ENCODE data around the gene KDM5A. TPM values are rescaled to one million over a fixed set of nuclear protein-coding genes. Genes with fewer than 3 reads are reported as not detected.
"Not testable (repeated sequence)": the region's sequence is repeated elsewhere in the genome, so short reads cannot be mapped to it uniquely, and the experiment has no call there.

KDM5A gene
- total RNA-seq, 4 donors from 2014 or later, result 18.1 to 43.5 (median 25.5) TPM

DNA sequence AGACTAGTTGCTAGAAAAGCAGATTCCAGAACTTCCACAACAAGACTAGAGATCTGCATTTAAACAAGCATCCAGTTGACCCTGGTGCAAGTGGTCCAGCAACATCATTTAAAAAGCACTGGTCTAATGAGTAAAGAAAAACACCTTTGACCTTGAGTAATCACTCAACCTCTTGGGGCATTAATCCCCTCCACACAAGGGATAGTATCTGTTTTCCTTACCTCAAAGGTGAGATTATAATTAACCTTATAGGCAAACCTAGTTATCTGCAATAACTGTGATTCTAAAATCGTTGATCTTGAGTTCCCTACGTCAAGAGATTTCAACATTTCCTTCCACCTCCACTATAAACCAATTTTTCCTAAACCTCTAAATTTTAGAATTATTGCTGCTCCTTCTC is 1.1 kb downstream of the KDM5A start:
- no peak for TF ChIP-seq POLR2A (IDR thresholded peaks at IDR 0.05)
- TF ChIP-seq, protein P1, sequence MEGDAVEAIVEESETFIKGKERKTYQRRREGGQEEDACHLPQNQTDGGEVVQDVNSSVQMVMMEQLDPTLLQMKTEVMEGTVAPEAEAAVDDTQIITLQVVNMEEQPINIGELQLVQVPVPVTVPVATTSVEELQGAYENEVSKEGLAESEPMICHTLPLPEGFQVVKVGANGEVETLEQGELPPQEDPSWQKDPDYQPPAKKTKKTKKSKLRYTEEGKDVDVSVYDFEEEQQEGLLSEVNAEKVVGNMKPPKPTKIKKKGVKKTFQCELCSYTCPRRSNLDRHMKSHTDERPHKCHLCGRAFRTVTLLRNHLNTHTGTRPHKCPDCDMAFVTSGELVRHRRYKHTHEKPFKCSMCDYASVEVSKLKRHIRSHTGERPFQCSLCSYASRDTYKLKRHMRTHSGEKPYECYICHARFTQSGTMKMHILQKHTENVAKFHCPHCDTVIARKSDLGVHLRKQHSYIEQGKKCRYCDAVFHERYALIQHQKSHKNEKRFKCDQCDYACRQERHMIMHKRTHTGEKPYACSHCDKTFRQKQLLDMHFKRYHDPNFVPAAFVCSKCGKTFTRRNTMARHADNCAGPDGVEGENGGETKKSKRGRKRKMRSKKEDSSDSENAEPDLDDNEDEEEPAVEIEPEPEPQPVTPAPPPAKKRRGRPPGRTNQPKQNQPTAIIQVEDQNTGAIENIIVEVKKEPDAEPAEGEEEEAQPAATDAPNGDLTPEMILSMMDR (IDR thresholded peaks at IDR 0.05 in 4 of 5, conservative IDR thresholded peaks at IDR 0.05 in 1 of 5), result no peak
- Histone ChIP-seq H3K27me3 (no peaks in the 10 kb centered on the region), H3K9me3 (no peaks in the 10 kb centered on the region), H3K4me1 (peaks cover 37 to 39% of the 10 kb centered on the region in 2 donors), H3K27ac (peak overlapping the region; percentile 91 to 95 (median 94)), H3K36me3 (peaks cover 0 to 17% of the 10 kb centered on the region in 2 donors), H3K4me3 (peak overlapping the region; percentile 89 to 98 (median 92))
- no peak for DNase-seq
- ATAC-seq, result no peak
- in situ Hi-C loops (cut with MboI; ENCODE audit: low sequenced_read_pairs in 4 of 4) (no loop called here), intact Hi-C loops (cut with DNase I; ENCODE audit: low total_unique reads) (no loop called here)

DNA sequence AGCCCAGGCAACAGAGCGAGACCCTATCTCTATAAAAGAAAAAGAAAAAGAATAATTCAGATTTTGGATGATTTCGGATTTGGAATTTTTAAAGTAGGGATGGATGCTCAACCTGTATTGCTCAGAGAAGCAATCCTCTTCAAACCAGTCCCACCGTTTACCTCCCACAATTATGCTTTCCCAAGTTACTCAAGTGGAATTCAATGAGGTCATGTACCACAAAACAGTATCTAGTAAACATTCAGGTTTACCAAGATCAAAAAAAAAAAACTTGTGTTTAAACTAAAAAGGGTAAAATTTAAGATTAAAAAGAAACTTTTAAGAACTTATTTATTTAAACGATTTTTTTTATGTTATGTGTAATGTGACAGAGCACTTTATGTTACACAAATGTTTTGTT is 2.5 kb downstream of the KDM5A start:
- in situ Hi-C loops (cut with MboI; ENCODE audit: low sequenced_read_pairs in 4 of 4), result no loop called here
- peak overlapping the region in 2 of 4 donors; percentile 91 to 94 for H3K27ac ChIP-seq
- DNase-seq, result no peak
- H3K4me1 ChIP-seq, result peaks cover 37 to 39% of the 10 kb centered on the region in 2 donors
- intact Hi-C loops (cut with DNase I; ENCODE audit: low total_unique reads), result no loop called here
- H3K9me3 ChIP-seq, result no peaks in the 10 kb centered on the region
- H3K36me3 ChIP-seq, result peaks cover 0 to 31% of the 10 kb centered on the region in 2 donors
- H3K4me3 ChIP-seq, result peak overlapping the region in 3 of 4 donors; percentile 89 to 98 (median 95)
- TF ChIP-seq, protein P1 (IDR thresholded peaks at IDR 0.05 in 4 of 5, conservative IDR thresholded peaks at IDR 0.05 in 1 of 5), result no peak
- TF ChIP-seq POLR2A (IDR thresholded peaks at IDR 0.05), result no peak
- H3K27me3 ChIP-seq, result no peaks in the 10 kb centered on the region
- ATAC-seq, result no peak

DNA sequence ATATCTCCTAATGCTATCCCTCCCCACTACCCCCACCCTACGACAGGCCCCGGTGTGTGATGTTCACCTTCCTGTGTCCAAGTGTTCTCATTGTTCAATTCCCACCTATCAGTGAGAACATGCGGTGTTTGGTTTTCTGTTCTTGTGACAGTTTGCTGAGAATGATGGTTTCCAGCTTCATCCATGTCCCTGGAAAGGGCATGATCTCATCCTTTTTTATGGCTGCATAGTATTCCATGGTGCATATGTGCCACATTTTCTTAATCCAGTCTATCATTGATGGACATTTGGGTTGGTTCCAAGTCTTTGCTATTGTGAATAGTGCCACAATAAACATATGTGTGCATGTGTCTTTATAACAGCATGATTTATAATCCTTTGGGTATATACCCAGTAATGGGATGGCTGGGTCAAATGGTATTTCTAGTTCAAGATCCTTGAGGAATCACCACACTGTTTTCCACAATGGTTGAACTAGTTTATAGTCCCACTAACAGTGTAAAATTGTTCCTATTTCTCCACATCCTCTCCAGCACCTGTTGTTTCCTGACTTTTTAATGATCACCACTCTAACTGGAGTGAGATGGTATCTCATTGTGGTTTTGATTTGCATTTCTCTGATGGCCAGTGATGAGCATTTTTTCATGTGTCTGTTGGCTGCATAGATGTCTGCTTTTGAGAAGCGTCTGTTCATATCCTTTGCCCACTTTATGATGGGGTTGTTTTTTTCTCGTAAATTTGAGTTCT is 18.2 kb downstream of the KDM5A start:
- DNase-seq; H3K27ac ChIP-seq; H3K27me3 ChIP-seq; H3K9me3 ChIP-seq; ATAC-seq; H3K4me3 ChIP-seq; in situ Hi-C loops (cut with MboI; ENCODE audit: low sequenced_read_pairs in 4 of 4); H3K4me1 ChIP-seq; intact Hi-C loops (cut with DNase I; ENCODE audit: low total_unique reads): not testable (repeated sequence)
- H3K36me3 ChIP-seq, result peaks cover 0 to 51% of the 10 kb centered on the region in 2 donors

DNA sequence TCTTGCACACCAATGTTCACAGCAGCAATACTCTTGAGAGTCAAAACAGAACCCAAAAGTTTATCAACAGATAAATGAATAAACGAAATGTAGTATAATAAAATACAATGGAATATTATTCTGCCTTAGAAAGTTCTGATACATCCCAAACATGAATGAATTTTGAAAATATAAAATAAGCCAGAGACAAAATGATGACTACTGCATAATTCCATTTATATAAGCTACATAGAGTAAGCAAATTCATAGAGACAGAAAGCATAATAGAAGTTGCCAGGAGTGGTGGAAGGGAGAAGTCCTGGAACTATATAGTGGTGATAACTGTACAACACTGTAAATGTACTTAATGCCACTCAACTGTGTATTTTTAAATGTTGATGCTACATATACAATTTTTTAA is 21.1 kb downstream of the KDM5A start:
- H3K27ac ChIP-seq, result no peak overlapping the region
- ATAC-seq (no peak), DNase-seq (no peak)
- no peaks in the 10 kb centered on the region for H3K4me1 ChIP-seq
- peaks cover 0 to 3% (median 0%) of the 10 kb centered on the region in 3 donors for H3K9me3 ChIP-seq
- no peak overlapping the region for H3K4me3 ChIP-seq
- intact Hi-C loops (cut with DNase I; ENCODE audit: low total_unique reads), result no loop called here
- TF ChIP-seq, protein P1 (IDR thresholded peaks at IDR 0.05 in 4 of 5, conservative IDR thresholded peaks at IDR 0.05 in 1 of 5), result no peak
- no peak for TF ChIP-seq POLR2A (IDR thresholded peaks at IDR 0.05)
- H3K36me3 ChIP-seq, result peaks cover 0 to 60% of the 10 kb centered on the region in 2 donors
- no peaks in the 10 kb centered on the region for H3K27me3 ChIP-seq
- in situ Hi-C loops (cut with MboI; ENCODE audit: low sequenced_read_pairs in 4 of 4), result no loop called here

DNA sequence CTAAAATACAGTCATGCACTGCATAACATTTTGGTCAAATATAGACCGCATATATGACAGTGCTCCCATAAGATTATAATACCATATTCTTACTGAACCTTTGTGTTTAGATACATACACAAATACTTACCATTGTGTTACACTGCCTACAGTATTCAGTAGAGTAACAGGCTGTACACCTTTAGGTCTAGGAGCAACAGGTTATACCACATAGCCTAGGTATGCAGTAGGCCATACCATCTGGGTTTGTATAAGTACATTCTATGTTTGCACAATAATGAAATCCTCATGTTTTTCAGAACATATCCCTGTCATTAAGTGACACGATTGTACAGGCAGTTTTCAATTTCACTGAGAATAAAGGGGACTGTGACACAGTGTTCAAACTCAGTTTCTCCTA is 22.3 kb downstream of the KDM5A start:
- ATAC-seq (no peak), DNase-seq (no peak)
- no peaks in the 10 kb centered on the region for H3K27me3 ChIP-seq
- intact Hi-C loops (cut with DNase I; ENCODE audit: low total_unique reads), result no loop called here
- in situ Hi-C loops (cut with MboI; ENCODE audit: low sequenced_read_pairs in 4 of 4), result no loop called here
- no peak overlapping the region for H3K4me3 ChIP-seq
- H3K36me3 ChIP-seq, result peaks cover 3 to 71% of the 10 kb centered on the region in 2 donors
- no peak for TF ChIP-seq POLR2A (IDR thresholded peaks at IDR 0.05)
- TF ChIP-seq, protein P1 (IDR thresholded peaks at IDR 0.05 in 4 of 5, conservative IDR thresholded peaks at IDR 0.05 in 1 of 5), result no peak
- H3K9me3 ChIP-seq, result peaks cover 0 to 3% (median 0%) of the 10 kb centered on the region in 3 donors
- H3K4me1 ChIP-seq, result no peaks in the 10 kb centered on the region
- no peak overlapping the region for H3K27ac ChIP-seq
